IPS-20b (cell line): ENCODE results near the gene DIO1.

ENCODE experiments used
- H3K27ac ChIP-seq: one replicate; pipeline ENCODE4 v1.5.1; 2013; ENCODE audit warnings: low read length
- H3K27me3 ChIP-seq: 2 replicates; pipeline ENCODE4 v1.6.1; 2013; ENCODE audit warnings: mild to moderate bottlenecking, low read length, inconsistent platforms; ENCODE audit not compliant: insufficient read depth
- H3K36me3 ChIP-seq: 2 replicates; pipeline ENCODE4 v1.6.1; 2013; ENCODE audit warnings: low read depth, mild to moderate bottlenecking, inconsistent platforms, low read length, moderate library complexity; ENCODE audit not compliant: insufficient read depth
- H3K4me1 ChIP-seq: 2 replicates; pipeline ENCODE4 v1.6.1; 2013; ENCODE audit warnings: mild to moderate bottlenecking, control low read depth, inconsistent platforms, low read length, moderate library complexity; ENCODE audit not compliant: insufficient read depth
- H3K4me3 ChIP-seq: 2 replicates; pipeline ENCODE4 v1.5.1; 2013; ENCODE audit warnings: mild to moderate bottlenecking, low read length, inconsistent platforms
- H3K9ac ChIP-seq: 2 replicates; pipeline ENCODE4 v1.6.1; 2013; ENCODE audit warnings: low read depth, mild to moderate bottlenecking, inconsistent platforms, low read length, moderate library complexity
- H3K9me3 ChIP-seq: 2 replicates; pipeline ENCODE4 v1.6.1; 2013; ENCODE audit warnings: mild to moderate bottlenecking, low read depth, low read length, inconsistent platforms; ENCODE audit not compliant: insufficient read depth

The DIO1 gene

GRCh38 chr1:53896635-53897229, 2.7 kb downstream of the DIO1 start:
- no peaks in the 10 kb centered on the region for H3K27me3 ChIP-seq
- H3K9me3 ChIP-seq: no peaks in the 10 kb centered on the region
- H3K27ac ChIP-seq: no peak overlapping the region
- no peaks in the 10 kb centered on the region for H3K36me3 ChIP-seq
- H3K9ac ChIP-seq: no peak overlapping the region
- H3K4me1 ChIP-seq: no peaks in the 10 kb centered on the region
- no peak overlapping the region for H3K4me3 ChIP-seq

GRCh38 chr1:53899206-53899628, 5.2 kb downstream of the DIO1 start:
- H3K4me3 ChIP-seq: no peak overlapping the region

GRCh38 chr1:53899708-53900107, 5.7 kb downstream of the DIO1 start:
- Histone ChIP-seq H3K36me3 (no peaks in the 10 kb centered on the region), H3K4me3 (no peak overlapping the region), H3K27me3 (no peaks in the 10 kb centered on the region), H3K9ac (no peak overlapping the region), H3K27ac (no peak overlapping the region), H3K4me1 (no peaks in the 10 kb centered on the region), H3K9me3 (no peaks in the 10 kb centered on the region)

More at GRCh38 chr1:53899206-53899628, 5.2 kb downstream of the DIO1 start:
- H3K9ac ChIP-seq: no peak overlapping the region
- no peaks in the 10 kb centered on the region for H3K4me1 ChIP-seq
- H3K9me3 ChIP-seq: no peaks in the 10 kb centered on the region
- no peaks in the 10 kb centered on the region for H3K27me3 ChIP-seq
- H3K36me3 ChIP-seq: no peaks in the 10 kb centered on the region
- no peak overlapping the region for H3K27ac ChIP-seq

GRCh38 chr1:53902235-53903138, 8.5 kb downstream of the DIO1 start:
- Histone ChIP-seq H3K9me3 (no peaks in the 10 kb centered on the region), H3K27ac (no peak overlapping the region), H3K4me3 (no peak overlapping the region), H3K27me3 (no peaks in the 10 kb centered on the region), H3K36me3 (no peaks in the 10 kb centered on the region), H3K4me1 (no peaks in the 10 kb centered on the region), H3K9ac (no peak overlapping the region)

- H3K36me3 ChIP-seq: no peaks in the 10 kb centered on the region
- no peak overlapping the region for H3K4me3 ChIP-seq
- no peaks in the 10 kb centered on the region for H3K27me3 ChIP-seq
- no peaks in the 10 kb centered on the region for H3K4me1 ChIP-seq
- no peak overlapping the region for H3K9ac ChIP-seq
- no peaks in the 10 kb centered on the region for H3K9me3 ChIP-seq
- H3K27ac ChIP-seq: no peak overlapping the region
Observed at GRCh38 chr1:53905509-53905908, 11.5 kb downstream of the DIO1 start.

- no peaks in the 10 kb centered on the region for H3K36me3 ChIP-seq
- no peak overlapping the region for H3K27ac ChIP-seq
- H3K4me1 ChIP-seq: no peaks in the 10 kb centered on the region
- H3K9me3 ChIP-seq: no peaks in the 10 kb centered on the region
- no peak overlapping the region for H3K4me3 ChIP-seq
- no peaks in the 10 kb centered on the region for H3K27me3 ChIP-seq
- no peak overlapping the region for H3K9ac ChIP-seq
Observed at GRCh38 chr1:53906121-53906520, 12.1 kb downstream of the DIO1 start.

GRCh38 chr1:53909946-53910345, 16.0 kb downstream of the DIO1 start:
- Histone ChIP-seq H3K4me1 (peaks cover 21% of the 10 kb centered on the region), H3K27ac (no peak overlapping the region), H3K4me3 (no peak overlapping the region), H3K9me3 (no peaks in the 10 kb centered on the region), H3K36me3 (no peaks in the 10 kb centered on the region), H3K9ac (no peak overlapping the region), H3K27me3 (no peaks in the 10 kb centered on the region)

- Histone ChIP-seq H3K9me3 (no peaks in the 10 kb centered on the region), H3K27me3 (no peaks in the 10 kb centered on the region), H3K4me1 (peaks cover 24% of the 10 kb centered on the region), H3K9ac (no peak overlapping the region), H3K4me3 (no peak overlapping the region), H3K27ac (no peak overlapping the region), H3K36me3 (no peaks in the 10 kb centered on the region)
Observed at GRCh38 chr1:53911442-53911841, 17.5 kb downstream of the DIO1 start.

- no peaks in the 10 kb centered on the region for H3K27me3 ChIP-seq
- no peaks in the 10 kb centered on the region for H3K36me3 ChIP-seq
- peak overlapping the region; percentile 53 for H3K27ac ChIP-seq
- no peaks in the 10 kb centered on the region for H3K9me3 ChIP-seq
- peak overlapping the region; percentile 3; the same call in 1 of the 2 replicates for H3K9ac ChIP-seq
- H3K4me3 ChIP-seq: peak overlapping the region; percentile 33; the same call in 1 of the 2 replicates
- peaks cover 24% of the 10 kb centered on the region for H3K4me1 ChIP-seq
Observed at GRCh38 chr1:53913352-53914033, 19.5 kb downstream of the DIO1 start.

- H3K9me3 ChIP-seq: no peaks in the 10 kb centered on the region
- H3K27ac ChIP-seq: no peak overlapping the region
- H3K36me3 ChIP-seq: peaks cover 13% of the 10 kb centered on the region; the same call in 1 of the 2 replicates
Observed at GRCh38 chr1:53918343-53918742, 24.4 kb downstream of the DIO1 start.

GRCh38 chr1:53919675-53920066, 25.7 kb downstream of the DIO1 start:
- no peak overlapping the region for H3K27ac ChIP-seq

More at GRCh38 chr1:53918343-53918742, 24.4 kb downstream of the DIO1 start:
- Histone ChIP-seq H3K4me3 (no peak overlapping the region), H3K4me1 (peaks cover 15% of the 10 kb centered on the region), H3K9ac (no peak overlapping the region), H3K27me3 (no peaks in the 10 kb centered on the region)

More at GRCh38 chr1:53919675-53920066, 25.7 kb downstream of the DIO1 start:
- Histone ChIP-seq H3K4me3 (no peak overlapping the region), H3K36me3 (peaks cover 14% of the 10 kb centered on the region; the same call in 1 of the 2 replicates), H3K27me3 (no peaks in the 10 kb centered on the region), H3K9ac (no peak overlapping the region), H3K4me1 (peaks cover 6% of the 10 kb centered on the region; the same call in 1 of the 2 replicates), H3K9me3 (no peaks in the 10 kb centered on the region)
